Neural progenitor cell (in vitro differentiated cells): Measurements from ENCODE around the gene NOG. TPM values are rescaled to one million over a fixed set of nuclear protein-coding genes. Genes with fewer than 3 reads are reported as not detected.

Experiments used
- DNase-seq: peaks from one replicate; pipeline ENCODE4 v3.0.0-alpha.2; 2016; ENCODE audit warnings: low spot score
- H2AFZ ChIP-seq: fragments of 200-600 bp; sonication (generic); replicated peaks from 2 replicates; pipeline ENCODE4 v1.6.1; 2016; ENCODE audit warnings: antibody characterized with exemption
- H3F3A ChIP-seq: fragments of 200-600 bp; sonication (generic); 2 replicates; pipeline ENCODE4 v1.6.1; 2016; ENCODE audit warnings: antibody characterized with exemption, low read depth
- H3K27ac ChIP-seq: fragments of 200-600 bp; sonication (generic); 2 replicates; pipeline ENCODE4 v1.5.1; 2016; ENCODE audit warnings: mild to moderate bottlenecking
- H3K27me3 ChIP-seq: fragments of 200-600 bp; sonication (generic); 2 replicates; pipeline ENCODE4 v1.6.1; 2016; ENCODE audit warnings: mild to moderate bottlenecking, moderate library complexity
- H3K36me3 ChIP-seq: fragments of 200-600 bp; sonication (generic); 2 replicates; pipeline ENCODE4 v1.5.1; 2016
- H3K4me1 ChIP-seq: fragments of 200-600 bp; sonication (generic); 2 replicates; pipeline ENCODE4 v1.6.1; 2016; ENCODE audit warnings: mixed run types
- H3K4me2 ChIP-seq: fragments of 200-600 bp; sonication (generic); 2 replicates; pipeline ENCODE4 v1.6.1; 2016
- H3K4me3 ChIP-seq: fragments of 200-600 bp; sonication (generic); 2 replicates; pipeline ENCODE4 v1.5.1; 2016
- H3K79me2 ChIP-seq: fragments of 200-600 bp; sonication (generic); 2 replicates; pipeline ENCODE4 v1.6.1; 2016; ENCODE audit warnings: low read depth
- H3K9ac ChIP-seq: fragments of 200-600 bp; sonication (generic); 2 replicates; pipeline ENCODE4 v1.6.1; 2016
- H3K9me3 ChIP-seq: fragments of 200-600 bp; sonication (generic); 2 replicates; pipeline ENCODE4 v1.5.1; 2016; ENCODE audit warnings: low read depth
- H4K20me1 ChIP-seq: fragments of 200-600 bp; sonication (generic); 2 replicates; pipeline ENCODE4 v1.6.1; 2016; ENCODE audit warnings: low read depth
- H3K27ac Mint-ChIP-seq: 3 replicates; pipeline ENCODE4 v1.8.0; 2021; ENCODE audit warnings: mixed read lengths
- H3K27me3 Mint-ChIP-seq: 2 replicates; pipeline ENCODE4 v1.8.0; 2022; ENCODE audit warnings: low read depth, mild to moderate bottlenecking, inconsistent platforms, moderate library complexity, mixed read lengths; ENCODE audit not compliant: insufficient read depth
- H3K36me3 Mint-ChIP-seq: 3 replicates; pipeline ENCODE4 v1.8.0; 2021; ENCODE audit warnings: mixed read lengths
- H3K4me1 Mint-ChIP-seq: 3 replicates; pipeline ENCODE4 v1.8.0; 2021; ENCODE audit warnings: mixed read lengths
- H3K4me3 Mint-ChIP-seq: 3 replicates; pipeline ENCODE4 v1.8.0; 2021; ENCODE audit warnings: mild to moderate bottlenecking, moderate library complexity, mixed read lengths
- H3K9me3 Mint-ChIP-seq: 3 replicates; pipeline ENCODE4 v1.8.0; 2020; ENCODE audit warnings: mixed read lengths
- EZH2 ChIP-seq: fragments of 200-600 bp; sonication (generic); IDR thresholded peaks from 2 replicates; pipeline ENCODE4 v1.6.1; 2017; ENCODE audit warnings: antibody characterized with exemption, mild to moderate bottlenecking, moderate library complexity
- EZH2phosphoT487 ChIP-seq: fragments of 200-600 bp; sonication (generic); IDR thresholded peaks from 2 replicates; pipeline ENCODE4 v1.6.1; 2017; ENCODE audit warnings: antibody characterized with exemption
- total RNA-seq: library from RNA; depleted of rRNA; stranded (reverse); fragments of >200 nt; gene quantifications from 2 replicates; pipeline ENCODE4 v1.2.3, GENCODE V29; 2015; ENCODE audit warnings: low replicate concordance
- TF ChIP-seq, protein P1 (sequence below): fragments of 200-600 bp; sonication (generic); IDR thresholded peaks from 2 replicates; pipeline ENCODE4 v1.5.1; 2017; ENCODE audit warnings: antibody characterized with exemption, mild to moderate bottlenecking

The NOG gene
- total RNA-seq, 1 donor from 2014 or later: 0.34 TPM

GRCh38 chr17:56639517-56639916 is 46.0 kb downstream of the NOG start:
- H3K4me2 ChIP-seq: no peak overlapping the region
- no peak for DNase-seq
- no peak overlapping the region for H3K9ac ChIP-seq
- H3K4me1 ChIP-seq: no peaks in the 10 kb centered on the region
- Mint-ChIP-seq H3K9me3 (no peaks in the 10 kb centered on the region), H3K4me1 (peaks cover 39% of the 10 kb centered on the region), H3K27ac (no peak overlapping the region), H3K36me3 (no peaks in the 10 kb centered on the region), H3K27me3 (peaks cover 8% of the 10 kb centered on the region), H3K4me3 (no peak overlapping the region)
- H2AFZ ChIP-seq: no peak overlapping the region
- peaks cover 6% of the 10 kb centered on the region for H3K27me3 ChIP-seq
- H3K4me3 ChIP-seq: no peak overlapping the region
- no peaks in the 10 kb centered on the region for H3K36me3 ChIP-seq
- H3K79me2 ChIP-seq: no peaks in the 10 kb centered on the region
- no peak for TF ChIP-seq EZH2phosphoT487
- no peak for TF ChIP-seq EZH2
- TF ChIP-seq, protein P1, sequence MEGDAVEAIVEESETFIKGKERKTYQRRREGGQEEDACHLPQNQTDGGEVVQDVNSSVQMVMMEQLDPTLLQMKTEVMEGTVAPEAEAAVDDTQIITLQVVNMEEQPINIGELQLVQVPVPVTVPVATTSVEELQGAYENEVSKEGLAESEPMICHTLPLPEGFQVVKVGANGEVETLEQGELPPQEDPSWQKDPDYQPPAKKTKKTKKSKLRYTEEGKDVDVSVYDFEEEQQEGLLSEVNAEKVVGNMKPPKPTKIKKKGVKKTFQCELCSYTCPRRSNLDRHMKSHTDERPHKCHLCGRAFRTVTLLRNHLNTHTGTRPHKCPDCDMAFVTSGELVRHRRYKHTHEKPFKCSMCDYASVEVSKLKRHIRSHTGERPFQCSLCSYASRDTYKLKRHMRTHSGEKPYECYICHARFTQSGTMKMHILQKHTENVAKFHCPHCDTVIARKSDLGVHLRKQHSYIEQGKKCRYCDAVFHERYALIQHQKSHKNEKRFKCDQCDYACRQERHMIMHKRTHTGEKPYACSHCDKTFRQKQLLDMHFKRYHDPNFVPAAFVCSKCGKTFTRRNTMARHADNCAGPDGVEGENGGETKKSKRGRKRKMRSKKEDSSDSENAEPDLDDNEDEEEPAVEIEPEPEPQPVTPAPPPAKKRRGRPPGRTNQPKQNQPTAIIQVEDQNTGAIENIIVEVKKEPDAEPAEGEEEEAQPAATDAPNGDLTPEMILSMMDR: no peak
- no peak overlapping the region for H3K27ac ChIP-seq
- H4K20me1 ChIP-seq: no peaks in the 10 kb centered on the region
- H3F3A ChIP-seq: no peaks in the 10 kb centered on the region
- H3K9me3 ChIP-seq: no peaks in the 10 kb centered on the region

DNA sequence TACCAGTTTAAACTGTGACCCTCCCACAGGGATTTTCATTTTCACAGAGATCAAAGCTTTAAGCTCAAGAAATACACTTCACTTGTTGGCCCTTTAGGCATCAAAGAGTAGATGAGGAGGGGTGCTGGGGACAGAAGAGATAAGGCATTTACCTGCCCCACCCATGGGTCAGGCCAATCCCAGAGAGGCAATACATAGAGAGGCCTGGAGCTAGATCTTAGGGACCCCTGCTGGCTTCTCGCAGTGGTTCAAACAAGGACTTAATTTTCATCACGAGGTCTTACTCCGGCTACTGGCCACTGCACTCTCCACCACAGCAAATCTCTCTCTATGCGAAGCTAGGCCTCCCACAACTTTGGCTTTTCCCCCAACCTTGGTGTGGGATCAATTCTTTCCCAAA is 46.6 kb downstream of the NOG start:
- Histone ChIP-seq H3K4me3 (no peak overlapping the region), H3K27ac (no peak overlapping the region), H4K20me1 (no peaks in the 10 kb centered on the region), H3K27me3 (peaks cover 6% of the 10 kb centered on the region), H3K9ac (no peak overlapping the region), H3F3A (no peaks in the 10 kb centered on the region), H3K36me3 (no peaks in the 10 kb centered on the region), H3K9me3 (no peaks in the 10 kb centered on the region), H2AFZ (no peak overlapping the region), H3K4me2 (no peak overlapping the region), H3K79me2 (no peaks in the 10 kb centered on the region), H3K4me1 (no peaks in the 10 kb centered on the region)
- Mint-ChIP-seq H3K9me3 (no peaks in the 10 kb centered on the region), H3K4me1 (peaks cover 39% of the 10 kb centered on the region), H3K27ac (no peak overlapping the region), H3K4me3 (peak overlapping the region; percentile 50), H3K36me3 (no peaks in the 10 kb centered on the region), H3K27me3 (peaks cover 8% of the 10 kb centered on the region)
- DNase-seq: no peak
- TF ChIP-seq EZH2phosphoT487 (no peak), EZH2 (no peak)
- TF ChIP-seq, protein P1: no peak

- H3K27me3 Mint-ChIP-seq: peaks cover 12% of the 10 kb centered on the region
- H3K36me3 Mint-ChIP-seq: no peaks in the 10 kb centered on the region
These were observed 47.9 kb downstream of the NOG start for GRCh38 chr17:56641373-56641772.

More at GRCh38 chr17:56641373-56641772, 47.9 kb downstream of the NOG start:
- no peak overlapping the region for H3K27ac Mint-ChIP-seq
- DNase-seq: no peak
- Histone ChIP-seq H4K20me1 (no peaks in the 10 kb centered on the region), H3K9me3 (no peaks in the 10 kb centered on the region), H3K27me3 (no peaks in the 10 kb centered on the region), H3F3A (no peaks in the 10 kb centered on the region), H3K4me3 (no peak overlapping the region), H3K79me2 (no peaks in the 10 kb centered on the region), H3K4me1 (no peaks in the 10 kb centered on the region), H2AFZ (no peak overlapping the region), H3K27ac (no peak overlapping the region), H3K36me3 (no peaks in the 10 kb centered on the region), H3K4me2 (no peak overlapping the region), H3K9ac (no peak overlapping the region)
- peaks cover 37% of the 10 kb centered on the region for H3K4me1 Mint-ChIP-seq
- H3K9me3 Mint-ChIP-seq: no peaks in the 10 kb centered on the region
- TF ChIP-seq, protein P1: no peak
- no peak for TF ChIP-seq EZH2phosphoT487
- no peak for TF ChIP-seq EZH2
- H3K4me3 Mint-ChIP-seq: no peak overlapping the region
